ENCODE data around the gene EHD4.
A peak's percentile ranks its signal among the peaks of the same experiment; 100 is the strongest.

EHD4 gene

DNA sequence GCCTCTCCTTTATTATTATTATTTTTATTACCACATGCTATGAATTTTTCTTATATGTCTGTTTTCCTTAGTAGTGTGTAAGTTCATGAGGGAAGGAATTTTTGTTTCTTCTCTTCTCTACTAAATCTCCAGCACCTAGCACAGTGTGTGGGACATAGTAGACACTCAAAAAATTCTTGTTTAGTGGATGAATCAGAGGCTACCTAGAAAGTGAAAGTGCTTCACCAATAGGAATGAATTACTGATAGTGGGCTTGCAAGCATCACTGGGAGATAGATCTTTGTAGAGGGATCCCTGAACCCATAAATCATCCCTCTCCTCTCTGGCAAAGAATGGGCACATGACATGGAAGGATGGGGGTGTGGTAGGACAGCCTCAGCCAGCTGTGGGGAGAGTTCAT is 87.0 kb downstream of the EHD4 start:
- peaks cover 22% of the 10 kb centered on the region for H3K4me1 Mint-ChIP-seq
- TF ChIP-seq, protein P1, sequence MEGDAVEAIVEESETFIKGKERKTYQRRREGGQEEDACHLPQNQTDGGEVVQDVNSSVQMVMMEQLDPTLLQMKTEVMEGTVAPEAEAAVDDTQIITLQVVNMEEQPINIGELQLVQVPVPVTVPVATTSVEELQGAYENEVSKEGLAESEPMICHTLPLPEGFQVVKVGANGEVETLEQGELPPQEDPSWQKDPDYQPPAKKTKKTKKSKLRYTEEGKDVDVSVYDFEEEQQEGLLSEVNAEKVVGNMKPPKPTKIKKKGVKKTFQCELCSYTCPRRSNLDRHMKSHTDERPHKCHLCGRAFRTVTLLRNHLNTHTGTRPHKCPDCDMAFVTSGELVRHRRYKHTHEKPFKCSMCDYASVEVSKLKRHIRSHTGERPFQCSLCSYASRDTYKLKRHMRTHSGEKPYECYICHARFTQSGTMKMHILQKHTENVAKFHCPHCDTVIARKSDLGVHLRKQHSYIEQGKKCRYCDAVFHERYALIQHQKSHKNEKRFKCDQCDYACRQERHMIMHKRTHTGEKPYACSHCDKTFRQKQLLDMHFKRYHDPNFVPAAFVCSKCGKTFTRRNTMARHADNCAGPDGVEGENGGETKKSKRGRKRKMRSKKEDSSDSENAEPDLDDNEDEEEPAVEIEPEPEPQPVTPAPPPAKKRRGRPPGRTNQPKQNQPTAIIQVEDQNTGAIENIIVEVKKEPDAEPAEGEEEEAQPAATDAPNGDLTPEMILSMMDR (IDR thresholded peaks at IDR 0.05): no peak
- H3K27me3 Mint-ChIP-seq (ENCODE audit: low read depth, poor library complexity): peaks cover 43% of the 10 kb centered on the region
- no peaks in the 10 kb centered on the region for H3K36me3 Mint-ChIP-seq (ENCODE audit: low read depth)
- H3K9me3 Mint-ChIP-seq: no peaks in the 10 kb centered on the region
- no peak for DNase-seq
- H3K27ac Mint-ChIP-seq: no peak overlapping the region
- no peak overlapping the region for H3K4me3 Mint-ChIP-seq

DNA sequence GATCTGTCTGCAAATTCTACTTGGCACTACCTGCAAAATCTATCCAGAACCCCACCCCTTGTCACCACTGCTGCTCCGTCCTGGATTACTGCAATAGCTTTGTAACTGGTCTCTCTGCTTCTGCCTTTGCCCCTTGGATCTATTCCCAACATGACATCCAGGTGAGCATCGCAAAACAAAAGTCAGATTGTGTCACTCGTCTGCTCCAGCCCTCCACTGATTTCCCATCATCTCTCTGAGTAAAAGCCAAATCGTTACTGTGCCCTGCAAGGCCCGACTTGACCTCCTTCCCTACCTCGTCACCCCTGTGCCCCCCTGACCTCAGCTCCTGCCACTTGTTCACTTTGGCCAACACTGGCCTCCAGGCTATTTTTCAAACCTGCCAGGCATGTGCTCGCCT is 87.9 kb downstream of the EHD4 start:
- no peak overlapping the region for H3K4me3 Mint-ChIP-seq

DNA sequence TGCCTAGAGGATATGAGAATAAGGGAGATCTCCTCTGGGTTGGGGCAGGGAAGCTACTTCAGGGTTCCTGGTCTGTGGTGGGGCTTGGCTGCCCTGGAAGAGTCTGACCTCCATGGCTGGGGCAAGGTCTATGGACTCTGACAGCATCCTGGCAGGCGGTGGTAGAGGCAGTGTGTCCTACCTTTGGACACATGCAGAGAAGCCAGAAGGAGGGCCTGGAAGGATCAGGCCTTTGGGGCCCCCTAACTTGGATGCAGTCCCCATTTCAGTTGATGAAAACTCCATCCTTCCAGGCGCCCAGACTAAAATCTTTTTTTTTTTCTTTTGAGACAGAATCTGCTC is 88.9 kb downstream of the EHD4 start:
- H3K36me3 Mint-ChIP-seq (ENCODE audit: low read depth): no peaks in the 10 kb centered on the region
- TF ChIP-seq, protein P1 (IDR thresholded peaks at IDR 0.05): no peak
- no peak for DNase-seq
- H3K4me1 Mint-ChIP-seq: peaks cover 26% of the 10 kb centered on the region
- H3K4me3 Mint-ChIP-seq: no peak overlapping the region
- H3K27me3 Mint-ChIP-seq (ENCODE audit: low read depth, poor library complexity): peaks cover 47% of the 10 kb centered on the region
- H3K27ac Mint-ChIP-seq: no peak overlapping the region
- no peaks in the 10 kb centered on the region for H3K9me3 Mint-ChIP-seq

More for the DNA sequence above, 87.9 kb downstream of the EHD4 start:
- TF ChIP-seq, protein P1 (IDR thresholded peaks at IDR 0.05): no peak
- H3K27me3 Mint-ChIP-seq (ENCODE audit: low read depth, poor library complexity): peaks cover 47% of the 10 kb centered on the region
- H3K36me3 Mint-ChIP-seq (ENCODE audit: low read depth): no peaks in the 10 kb centered on the region
- no peak overlapping the region for H3K27ac Mint-ChIP-seq
- peaks cover 26% of the 10 kb centered on the region for H3K4me1 Mint-ChIP-seq
- DNase-seq: no peak
- H3K9me3 Mint-ChIP-seq: no peaks in the 10 kb centered on the region

DNA sequence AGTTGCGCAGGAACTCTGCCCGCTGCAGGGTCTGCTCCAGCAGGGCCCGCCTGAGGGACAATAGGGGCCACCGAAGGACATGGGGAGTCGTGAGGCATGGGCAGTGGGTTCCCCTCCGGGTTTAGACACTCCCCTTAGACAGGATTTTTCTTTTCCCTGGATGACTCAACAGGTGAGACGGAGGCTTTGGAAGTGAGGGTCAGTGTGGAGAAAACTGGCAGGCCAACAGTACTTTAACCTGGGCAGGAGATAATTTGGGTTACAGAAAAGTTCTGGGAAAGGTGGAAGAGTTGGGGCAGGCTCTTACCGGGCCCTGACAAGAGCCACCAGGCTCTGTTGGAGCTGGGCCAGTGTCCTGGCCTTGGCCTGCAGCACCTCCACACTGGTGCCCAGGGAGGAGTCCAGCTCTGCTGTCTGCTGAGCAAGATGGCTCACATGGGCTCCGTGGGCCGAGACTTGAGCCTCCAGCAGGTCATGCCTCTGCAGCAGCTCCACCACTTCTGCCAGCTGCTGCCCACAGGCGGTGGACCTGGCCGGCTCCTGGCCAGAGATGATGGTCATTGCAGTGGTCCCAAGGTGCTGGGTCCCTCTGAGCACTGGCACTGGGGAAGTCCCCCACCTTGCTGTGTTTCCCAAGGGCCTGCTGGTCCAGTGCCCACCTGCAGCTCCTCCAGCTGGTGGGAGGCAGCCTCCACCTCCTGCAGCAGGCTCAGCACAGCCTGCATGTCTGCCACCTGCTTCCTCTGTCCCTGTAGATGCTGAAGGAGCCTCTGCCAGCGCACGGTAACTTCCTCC is 89.5 kb downstream of the EHD4 start:
- Mint-ChIP-seq H3K4me1 (peaks cover 30% of the 10 kb centered on the region), H3K36me3 (ENCODE audit: low read depth) (no peaks in the 10 kb centered on the region), H3K27ac (no peak overlapping the region), H3K27me3 (ENCODE audit: low read depth, poor library complexity) (peaks cover 50% of the 10 kb centered on the region), H3K9me3 (no peaks in the 10 kb centered on the region), H3K4me3 (peak overlapping the region; percentile 34)
- TF ChIP-seq, protein P1 (IDR thresholded peaks at IDR 0.05): no peak
- DNase-seq: no peak

DNA sequence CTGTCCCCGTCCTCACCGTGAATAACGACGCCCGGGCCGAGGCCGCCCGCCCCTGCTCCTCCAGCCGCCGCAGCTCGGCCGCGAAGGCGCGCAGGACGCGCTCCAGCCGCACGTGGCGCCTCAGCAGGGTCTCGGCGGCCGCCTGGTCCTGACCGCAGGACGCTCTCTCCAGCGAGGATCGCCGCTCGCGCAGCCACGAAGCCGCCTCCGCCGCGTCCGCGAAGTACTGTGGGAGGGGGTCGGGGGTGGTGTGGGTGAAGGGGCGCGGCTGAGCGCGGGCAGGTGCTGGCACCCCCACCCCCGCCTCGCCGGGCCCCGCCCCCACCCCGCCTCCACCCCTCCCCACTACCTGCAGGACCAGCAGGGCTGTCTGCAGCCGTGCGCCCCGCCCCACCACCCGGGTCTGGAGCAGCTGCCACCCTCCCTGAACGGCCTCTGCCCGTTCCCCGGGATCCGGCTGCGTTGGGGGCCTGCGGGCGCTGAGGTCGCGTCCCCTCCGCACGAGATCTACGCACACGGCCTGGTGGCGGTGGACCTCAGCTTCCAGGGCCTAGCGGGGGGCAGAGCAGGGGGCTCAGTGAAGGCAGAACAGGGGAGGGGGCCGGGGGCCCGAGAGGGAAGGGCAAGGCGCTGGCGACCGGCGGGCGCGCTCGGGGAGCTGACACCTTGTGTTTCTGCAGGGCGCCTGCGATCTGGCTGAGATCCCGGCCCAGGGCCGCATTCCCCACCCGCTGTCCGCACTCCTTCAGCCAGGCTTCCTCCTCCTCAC is 90.3 kb downstream of the EHD4 start:
- peak; percentile 54 for DNase-seq
- no peaks in the 10 kb centered on the region for H3K9me3 Mint-ChIP-seq
- no peaks in the 10 kb centered on the region for H3K36me3 Mint-ChIP-seq (ENCODE audit: low read depth)

More for the DNA sequence above, 90.3 kb downstream of the EHD4 start:
- Mint-ChIP-seq H3K4me3 (peak overlapping the region; percentile 34), H3K4me1 (peaks cover 26% of the 10 kb centered on the region), H3K27ac (no peak overlapping the region), H3K27me3 (ENCODE audit: low read depth, poor library complexity) (peaks cover 50% of the 10 kb centered on the region)
- TF ChIP-seq, protein P1 (IDR thresholded peaks at IDR 0.05): no peak
